Activated CD8-positive, alpha-beta memory T cell treated with anti-CD3 and anti-CD28 coated beads, Interleukin-2, amount 50 U/mL, for 24 hours (primary cell): ENCODE data around the gene MYO1B.

Source experiments
- DNase-seq: peaks from one replicate; pipeline ENCODE4 v3.0.0-alpha.2; 2020; ENCODE audit errors: extremely low read depth

Gene MYO1B

GRCh38 chr2:191262436-191262835 is 17.2 kb downstream of the MYO1B start:
- no peak for DNase-seq

GRCh38 chr2:191263050-191263449 is 17.8 kb downstream of the MYO1B start:
- DNase-seq, result no peak

- DNase-seq, result no peak
Measured at GRCh38 chr2:191264647-191265081, 19.5 kb downstream of the MYO1B start.

- DNase-seq, result no peak
Measured at GRCh38 chr2:191265311-191266170, 20.3 kb downstream of the MYO1B start.

GRCh38 chr2:191266201-191266600 is 21.0 kb downstream of the MYO1B start:
- no peak for DNase-seq

- no peak for DNase-seq
Measured at GRCh38 chr2:191268596-191268995, 23.4 kb downstream of the MYO1B start.

- no peak for DNase-seq
Measured at GRCh38 chr2:191270306-191271161, 25.3 kb downstream of the MYO1B start.

GRCh38 chr2:191272064-191272463 is 26.9 kb downstream of the MYO1B start:
- DNase-seq, result no peak

GRCh38 chr2:191274413-191274815 is 29.2 kb downstream of the MYO1B start:
- DNase-seq, result no peak

- DNase-seq, result no peak
Measured at GRCh38 chr2:191276792-191277465, 31.7 kb downstream of the MYO1B start.

- DNase-seq, result no peak
Measured at GRCh38 chr2:191280290-191280689, 35.1 kb downstream of the MYO1B start.

GRCh38 chr2:191280834-191281756 is 35.9 kb downstream of the MYO1B start:
- no peak for DNase-seq

- no peak for DNase-seq
Measured at GRCh38 chr2:191285252-191285651, 40.0 kb downstream of the MYO1B start.

GRCh38 chr2:191287820-191288219 is 42.6 kb downstream of the MYO1B start:
- no peak for DNase-seq

GRCh38 chr2:191289049-191289448 is 43.8 kb downstream of the MYO1B start:
- DNase-seq, result no peak

- no peak for DNase-seq
Measured at GRCh38 chr2:191291471-191291870, 46.3 kb downstream of the MYO1B start.

- no peak for DNase-seq
Measured at GRCh38 chr2:191292869-191293268, 47.7 kb downstream of the MYO1B start.

- no peak for DNase-seq
Measured at GRCh38 chr2:191295088-191295487, 49.9 kb downstream of the MYO1B start.

- no peak for DNase-seq
Measured at GRCh38 chr2:191296083-191297006, 51.1 kb downstream of the MYO1B start.

- DNase-seq, result no peak
Measured at GRCh38 chr2:191297033-191297432, 51.8 kb downstream of the MYO1B start.
